Smooth muscle cell (in vitro differentiated cells): ENCODE measurements around the gene MPZ. TPM values are rescaled to one million over a fixed set of nuclear protein-coding genes. Genes with fewer than 3 reads are reported as not detected.

ENCODE experiments used
- DNase-seq: peaks from one replicate; lab custom pipeline; 2025; ENCODE audit not compliant: unreplicated experiment; lab: John Stamatoyannopoulos, UW
- H2AFZ ChIP-seq: fragments of 200-600 bp; sonication (generic); 2 replicates; pipeline ENCODE4 v1.6.0; 2016; ENCODE audit warnings: antibody characterized with exemption, low read depth, mild to moderate bottlenecking
- H3F3A ChIP-seq: fragments of 200-600 bp; sonication (generic); 2 replicates; pipeline ENCODE4 v1.6.0; 2017; ENCODE audit warnings: antibody characterized with exemption, low read depth
- H3K27ac ChIP-seq: fragments of 200-600 bp; sonication (generic); 2 replicates; pipeline ENCODE4 v1.5.1; 2016; ENCODE audit warnings: low read depth, mild to moderate bottlenecking
- H3K27me3 ChIP-seq: fragments of 200-600 bp; sonication (generic); 2 replicates; pipeline ENCODE4 v1.6.1; 2016; ENCODE audit warnings: low read depth, mild to moderate bottlenecking
- H3K36me3 ChIP-seq: fragments of 200-600 bp; sonication (generic); 2 replicates; pipeline ENCODE4 v1.5.1; 2016; ENCODE audit warnings: low read depth
- H3K4me1 ChIP-seq: fragments of 200-600 bp; sonication (generic); 2 replicates; pipeline ENCODE4 v1.5.1; 2016; ENCODE audit warnings: low read depth
- H3K4me2 ChIP-seq: fragments of 200-600 bp; sonication (generic); 2 replicates; pipeline ENCODE4 v1.6.0; 2016; ENCODE audit warnings: mild to moderate bottlenecking
- H3K4me3 ChIP-seq: fragments of 200-600 bp; sonication (generic); 2 replicates; pipeline ENCODE4 v1.5.1; 2016; ENCODE audit warnings: mild to moderate bottlenecking
- H3K79me2 ChIP-seq: fragments of 200-600 bp; sonication (generic); 2 replicates; pipeline ENCODE4 v1.6.0; 2016; ENCODE audit warnings: low read depth, mild to moderate bottlenecking
- H3K9ac ChIP-seq: fragments of 200-600 bp; sonication (generic); 2 replicates; pipeline ENCODE4 v1.6.0; 2016; ENCODE audit warnings: low read depth
- H3K9me3 ChIP-seq: fragments of 200-600 bp; sonication (generic); replicated peaks from 2 replicates; pipeline ENCODE4 v1.5.1; 2016; ENCODE audit warnings: low read depth
- H4K20me1 ChIP-seq: fragments of 200-600 bp; sonication (generic); 2 replicates; pipeline ENCODE4 v1.6.0; 2016; ENCODE audit warnings: low read depth
- CTCF ChIP-seq: fragments of 200-600 bp; sonication (generic); IDR thresholded peaks from 2 replicates; pipeline ENCODE4 v1.5.1; 2017; ENCODE audit warnings: borderline replicate concordance, mild to moderate bottlenecking, antibody characterized with exemption; ENCODE audit not compliant: insufficient read depth, poor library complexity, severe bottlenecking
- WGBS: methylation state at CpG from one replicate; pipeline ENCODE4 v1.1.7; 2016; ENCODE audit warnings: low lambda C conversion rate; 5-methylcytosine and 5-hydroxymethylcytosine counted together
- polyA plus RNA-seq: library from polyadenylated mRNA; unstranded; fragments of >200 nt; fragmentation: Nextera tagmentation; extraction: Ambion mirVana; gene quantifications from 2 replicates; pipeline ENCODE4 v1.2.1, GENCODE V29; 2016
- total RNA-seq: library from RNA; depleted of rRNA; stranded (reverse); fragments of >200 nt; gene quantifications from 2 replicates; pipeline ENCODE4 v1.2.3, GENCODE V29; 2014

MPZ gene
- total and polyA plus RNA-seq, 2 experiments from 2014 or later: not detected

GRCh38 chr1:161285521-161285920 lies 24.2 kb downstream of the MPZ start:
- no peaks in the 10 kb centered on the region for H3K4me1 ChIP-seq
- H3K79me2 ChIP-seq: no peaks in the 10 kb centered on the region
- no peak overlapping the region for H3K4me2 ChIP-seq
- H4K20me1 ChIP-seq: no peaks in the 10 kb centered on the region
- no peak overlapping the region for H3K9ac ChIP-seq
- H2AFZ ChIP-seq: no peak overlapping the region
- WGBS: 89% methylated on average over 5 of the region's 5 CpGs
- H3K27ac ChIP-seq: no peak overlapping the region
- H3K9me3 ChIP-seq: no peaks in the 10 kb centered on the region
- H3K36me3 ChIP-seq: no peaks in the 10 kb centered on the region
- no peaks in the 10 kb centered on the region for H3F3A ChIP-seq
- TF ChIP-seq CTCF: no peak
- H3K4me3 ChIP-seq: no peak overlapping the region
- DNase-seq: no peak
- H3K27me3 ChIP-seq: peaks cover 15% of the 10 kb centered on the region

GRCh38 chr1:161285113-161285512 lies 24.7 kb downstream of the MPZ start:
- no peaks in the 10 kb centered on the region for H3F3A ChIP-seq
- no peaks in the 10 kb centered on the region for H3K79me2 ChIP-seq
- H3K9me3 ChIP-seq: no peaks in the 10 kb centered on the region
- H3K4me2 ChIP-seq: no peak overlapping the region
- no peak overlapping the region for H3K4me3 ChIP-seq
- H3K36me3 ChIP-seq: no peaks in the 10 kb centered on the region
- H4K20me1 ChIP-seq: no peaks in the 10 kb centered on the region
- no peak overlapping the region for H3K27ac ChIP-seq
- DNase-seq: no peak
- no peaks in the 10 kb centered on the region for H3K4me1 ChIP-seq
- no peak for TF ChIP-seq CTCF
- H3K9ac ChIP-seq: no peak overlapping the region
- 94% methylated on average over 2 of the region's 2 CpGs for WGBS
- H3K27me3 ChIP-seq: peaks cover 15% of the 10 kb centered on the region
- no peak overlapping the region for H2AFZ ChIP-seq

GRCh38 chr1:161282991-161283390 lies 26.8 kb downstream of the MPZ start:
- Histone ChIP-seq H3K4me2 (peak overlapping the region; percentile 52), H3F3A (no peaks in the 10 kb centered on the region), H3K27ac (no peak overlapping the region), H4K20me1 (no peaks in the 10 kb centered on the region), H3K9me3 (no peaks in the 10 kb centered on the region), H3K4me1 (no peaks in the 10 kb centered on the region), H2AFZ (no peak overlapping the region), H3K9ac (no peak overlapping the region), H3K36me3 (no peaks in the 10 kb centered on the region), H3K79me2 (no peaks in the 10 kb centered on the region), H3K4me3 (no peak overlapping the region), H3K27me3 (peaks cover 32% of the 10 kb centered on the region)
- no peak for TF ChIP-seq CTCF
- DNase-seq: no peak
- 94% methylated on average over 1 of the region's 1 CpG for WGBS

GRCh38 chr1:161274874-161275273 lies 34.9 kb downstream of the MPZ start:
- Histone ChIP-seq H3K27ac (no peak overlapping the region), H4K20me1 (no peaks in the 10 kb centered on the region), H3K9me3 (no peaks in the 10 kb centered on the region), H3K36me3 (no peaks in the 10 kb centered on the region), H2AFZ (no peak overlapping the region), H3K79me2 (no peaks in the 10 kb centered on the region), H3K4me2 (no peak overlapping the region), H3K4me3 (no peak overlapping the region), H3F3A (no peaks in the 10 kb centered on the region), H3K4me1 (no peaks in the 10 kb centered on the region), H3K9ac (no peak overlapping the region), H3K27me3 (peaks cover 28% of the 10 kb centered on the region)
- WGBS: 63% methylated on average over 3 of the region's 3 CpGs
- TF ChIP-seq CTCF: no peak
- DNase-seq: no peak
